HTERT RPE-1 (cell line): ENCODE data around the gene PC.
"Not testable (repeated sequence)": the region's sequence is repeated elsewhere in the genome, so short reads cannot be mapped to it uniquely, and the experiment has no call there.

Experiments
- in situ Hi-C: fragments of 300-500 bp; cut with MboI; formaldehyde crosslinking; loops from 4 replicates; pipeline ENCODE4 v1.14.3; 2020; ENCODE audit warnings: low sequenced_read_pairs

PC gene

DNA sequence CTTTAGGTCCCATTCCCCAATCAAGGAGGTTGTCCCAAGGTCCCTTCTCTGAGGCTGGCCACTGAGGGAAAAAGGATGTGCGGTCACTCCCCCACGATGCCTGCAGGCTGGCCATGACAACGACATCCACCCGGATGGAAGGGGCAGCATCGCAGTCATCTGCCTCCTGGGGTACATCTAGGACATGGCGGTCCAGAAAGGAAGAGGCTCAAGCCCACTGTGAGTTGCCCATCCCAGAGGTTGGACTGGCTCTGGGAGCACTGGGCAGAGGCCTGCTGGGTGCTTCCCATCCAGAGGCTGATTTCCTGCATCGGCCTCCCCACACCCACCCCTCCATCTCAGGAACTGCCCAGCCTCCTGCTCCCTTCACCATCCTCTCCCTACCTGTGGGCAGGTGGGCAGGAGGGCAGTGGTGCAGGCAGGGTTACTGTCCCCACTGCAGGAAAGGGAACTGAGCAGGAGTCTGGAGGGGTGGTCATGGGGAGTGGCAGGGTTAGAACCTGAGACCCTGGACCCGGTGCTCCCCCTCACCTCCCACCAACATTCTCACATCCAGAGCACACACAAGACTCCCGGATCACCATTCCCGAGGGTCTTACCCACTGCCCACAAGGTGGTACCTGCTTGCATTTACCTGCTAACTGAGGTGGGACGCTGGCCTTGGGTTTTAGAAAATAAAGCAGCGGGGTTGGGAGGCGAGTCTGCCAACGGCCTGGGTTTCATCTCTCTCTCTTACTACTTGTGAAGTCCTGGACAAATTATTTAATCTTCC is 110.5 kb downstream of the PC start:
- in situ Hi-C loops = no loop called here

DNA sequence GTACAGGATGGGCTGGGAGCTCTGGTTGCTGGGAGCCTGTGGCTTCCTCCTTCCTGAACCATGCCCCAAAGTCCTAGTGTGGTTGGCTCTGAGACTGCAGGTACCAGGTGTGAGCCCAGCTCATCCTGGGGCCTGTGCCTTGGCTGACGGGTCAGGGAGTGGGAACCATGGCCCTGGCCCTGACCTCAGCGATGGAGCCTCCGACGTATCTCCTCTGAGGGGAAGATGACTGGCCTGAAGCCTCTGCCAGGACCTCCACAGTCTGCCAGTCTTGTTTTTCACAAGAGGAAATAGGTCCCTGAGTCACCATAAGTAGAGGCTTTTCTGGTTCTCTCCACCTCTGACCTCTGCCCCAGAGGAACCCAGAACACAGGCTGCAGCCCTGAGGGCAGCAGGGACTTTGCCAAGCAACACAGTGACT is 111.5 kb downstream of the PC start:
- in situ Hi-C loops = no loop called here

DNA sequence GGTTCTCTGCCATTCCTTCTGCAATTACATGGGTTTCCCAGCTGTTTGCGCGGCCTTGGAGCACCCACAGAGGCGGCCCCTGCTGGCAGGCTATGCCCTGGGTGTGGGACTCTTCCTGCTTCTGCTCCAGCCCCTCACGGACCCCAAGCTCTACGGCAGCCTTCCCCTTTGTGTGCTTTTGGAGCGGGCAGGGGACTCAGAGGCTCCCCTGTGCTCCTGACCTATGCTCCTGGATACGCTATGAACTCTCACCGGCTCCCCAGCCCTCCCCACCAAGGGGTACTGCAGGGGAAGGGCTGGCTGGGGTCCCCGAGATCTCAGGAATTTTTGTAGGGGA is 112.3 kb downstream of the PC start:
- in situ Hi-C loops = no loop called here

DNA sequence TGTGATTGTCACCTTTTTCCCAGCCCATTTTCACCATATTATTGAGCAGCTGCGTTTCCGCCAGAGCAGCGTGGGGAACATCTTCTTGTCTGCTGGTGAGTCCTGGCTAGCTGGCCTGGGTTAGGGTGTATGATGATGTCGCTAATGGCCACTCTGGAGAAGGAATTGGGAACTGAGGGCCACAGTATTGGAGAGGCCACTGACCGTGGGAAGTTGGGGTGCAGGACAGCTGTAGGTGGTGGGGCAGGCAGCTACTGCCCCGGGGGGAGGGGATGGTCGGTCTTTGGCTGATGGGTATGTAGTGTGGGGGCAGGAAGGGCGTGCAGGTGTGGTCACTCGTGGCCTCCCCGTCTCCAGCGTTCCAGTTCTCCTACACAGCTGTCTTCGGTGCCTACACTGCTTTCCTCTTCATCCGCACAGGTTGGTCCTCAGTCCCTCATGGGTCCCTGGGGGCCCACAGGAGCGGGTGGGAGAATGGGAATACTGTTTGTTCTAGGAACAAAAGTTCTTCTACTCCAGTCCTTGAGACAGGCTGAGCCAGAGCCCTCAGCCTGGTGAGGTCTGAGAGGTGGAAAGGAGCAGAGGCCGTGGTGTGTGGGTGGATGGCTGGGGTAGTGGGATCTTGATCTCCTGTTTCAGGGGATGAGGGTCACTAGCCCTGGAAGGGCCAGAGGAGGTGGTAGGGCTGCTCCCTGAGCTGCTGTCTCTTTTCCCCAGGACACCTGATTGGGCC is 112.9 kb downstream of the PC start:
- in situ Hi-C loops = no loop called here

DNA sequence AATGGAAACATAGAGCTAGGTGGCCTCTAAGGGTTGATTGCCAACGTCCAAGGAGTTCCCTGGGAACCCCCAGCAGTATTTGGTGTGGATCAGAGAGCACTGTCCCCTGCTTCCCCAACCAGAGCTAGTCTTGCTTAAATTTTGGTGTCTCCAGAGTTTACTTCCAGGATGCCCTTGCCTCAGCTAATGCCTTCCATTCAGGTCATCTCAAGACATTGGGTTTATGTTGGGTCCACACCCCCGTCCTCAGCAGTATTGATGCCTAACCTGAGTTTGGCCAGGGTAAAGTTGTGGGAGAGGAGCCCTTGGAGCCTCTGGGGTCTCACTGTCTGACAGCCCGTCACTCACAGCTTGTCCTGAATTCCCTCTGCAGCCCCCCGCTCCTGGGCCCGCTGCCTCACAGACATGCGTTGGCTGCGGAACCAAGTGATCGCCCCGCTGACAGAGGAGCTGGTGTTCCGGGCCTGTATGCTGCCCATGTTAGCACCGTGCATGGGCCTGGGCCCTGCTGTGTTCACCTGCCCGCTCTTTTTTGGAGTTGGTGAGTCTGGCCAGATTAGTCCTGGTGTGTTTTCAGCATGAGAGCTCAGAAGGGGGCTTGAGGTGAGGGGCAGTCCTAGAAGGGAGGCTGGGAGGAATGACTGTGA is 113.6 kb downstream of the PC start:
- in situ Hi-C loops = no loop called here

DNA sequence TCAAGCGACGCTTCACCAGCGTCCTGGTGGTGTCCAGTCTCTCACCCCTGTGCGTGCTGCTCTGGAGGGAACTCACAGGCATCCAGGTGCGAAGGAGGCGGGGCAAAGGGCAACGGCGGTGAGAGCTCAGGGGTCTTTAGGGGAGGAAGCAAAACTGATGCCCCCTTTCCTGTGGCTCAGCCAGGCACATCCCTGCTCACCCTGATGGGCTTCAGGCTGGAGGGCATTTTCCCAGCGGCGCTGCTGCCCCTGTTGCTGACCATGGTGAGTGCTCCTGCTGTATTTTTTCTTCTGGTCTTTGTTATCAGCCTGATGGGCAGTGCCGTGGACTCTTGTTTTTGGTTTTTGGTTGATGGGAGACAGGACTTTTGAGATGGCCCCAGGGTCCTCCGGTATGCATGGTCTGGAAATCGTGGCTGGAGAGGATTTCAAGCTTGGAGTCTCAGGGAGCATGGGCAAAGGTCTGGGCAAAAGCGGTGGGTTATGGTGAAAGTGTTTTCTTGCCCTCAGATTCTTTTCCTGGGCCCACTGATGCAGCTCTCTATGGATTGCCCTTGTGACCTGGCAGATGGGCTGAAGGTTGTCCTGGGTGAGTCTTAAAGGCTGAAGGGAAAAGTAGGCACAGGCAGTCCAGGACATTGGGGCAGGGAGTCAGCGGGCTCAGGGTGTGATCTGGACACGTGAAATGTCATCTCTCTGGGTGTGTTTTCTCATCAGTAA is 114.2 kb downstream of the PC start:
- in situ Hi-C loops = no loop called here

DNA sequence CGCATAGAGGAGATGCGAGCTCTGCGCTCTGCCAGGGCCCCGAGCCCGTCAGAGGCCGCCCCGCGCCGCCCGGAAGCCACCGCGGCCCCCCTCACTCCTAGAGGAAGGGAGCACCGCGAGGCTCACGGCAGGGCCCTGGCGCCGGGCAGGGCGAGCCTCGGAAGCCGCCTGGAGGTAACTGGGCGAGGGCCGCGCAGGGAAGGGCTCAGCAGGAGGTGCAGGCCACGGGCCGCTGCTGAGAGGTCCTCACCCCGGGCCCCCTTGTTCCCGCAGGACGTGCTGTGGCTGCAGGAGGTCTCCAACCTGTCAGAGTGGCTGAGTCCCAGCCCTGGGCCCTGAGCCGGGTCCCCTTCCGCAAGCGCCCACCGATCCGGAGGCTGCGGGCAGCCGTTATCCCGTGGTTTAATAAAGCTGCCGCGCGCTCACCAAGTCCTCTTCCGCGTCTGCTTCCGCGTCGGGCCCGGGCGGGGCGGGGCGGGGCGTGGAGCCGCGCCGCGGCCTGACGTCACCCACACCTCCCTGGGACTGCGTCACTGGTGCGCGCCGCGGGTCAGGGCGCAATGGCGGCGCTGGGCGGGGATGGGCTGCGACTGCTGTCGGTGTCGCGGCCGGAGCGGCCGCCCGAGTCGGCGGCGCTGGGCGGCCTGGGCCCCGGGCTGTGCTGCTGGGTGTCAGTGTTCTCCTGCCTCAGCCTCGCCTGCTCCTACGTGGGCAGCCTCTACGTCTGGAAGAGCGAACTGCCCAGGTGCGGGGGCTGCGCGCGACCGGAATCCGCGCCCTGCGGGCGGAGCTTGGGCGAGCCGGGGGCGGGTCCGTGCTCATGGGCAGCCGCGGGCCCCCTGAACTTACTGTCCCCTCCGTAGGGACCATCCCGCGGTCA is 115.0 kb downstream of the PC start, which contains the start of gene RCE1:
RCE1 (plus strand) TSS at position 546 of the 880 bp plus-strand sequence; CDS start at position 561, 15 bp downstream.
- in situ Hi-C loops = no loop called here

DNA sequence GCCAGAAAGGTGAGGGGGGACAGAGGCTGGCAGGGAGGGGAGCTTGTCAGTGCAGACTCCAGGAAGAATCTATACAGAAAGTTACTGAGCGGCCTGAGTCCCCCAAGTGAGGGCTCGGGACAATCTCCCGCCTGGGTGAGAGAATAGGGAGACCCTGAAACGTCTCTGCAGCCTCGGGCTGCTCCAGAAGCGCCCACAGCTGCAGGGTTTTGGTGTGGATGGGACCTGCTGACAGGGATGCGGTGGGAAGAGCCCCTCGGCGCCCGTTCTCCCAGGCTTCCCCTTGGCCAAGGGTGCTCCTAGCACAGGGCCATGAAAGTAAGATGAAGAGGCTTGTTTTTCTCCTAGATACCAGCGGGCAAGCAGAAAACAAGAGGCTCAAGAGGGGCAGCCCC is 115.7 kb downstream of the PC start:
- in situ Hi-C loops = no loop called here

DNA sequence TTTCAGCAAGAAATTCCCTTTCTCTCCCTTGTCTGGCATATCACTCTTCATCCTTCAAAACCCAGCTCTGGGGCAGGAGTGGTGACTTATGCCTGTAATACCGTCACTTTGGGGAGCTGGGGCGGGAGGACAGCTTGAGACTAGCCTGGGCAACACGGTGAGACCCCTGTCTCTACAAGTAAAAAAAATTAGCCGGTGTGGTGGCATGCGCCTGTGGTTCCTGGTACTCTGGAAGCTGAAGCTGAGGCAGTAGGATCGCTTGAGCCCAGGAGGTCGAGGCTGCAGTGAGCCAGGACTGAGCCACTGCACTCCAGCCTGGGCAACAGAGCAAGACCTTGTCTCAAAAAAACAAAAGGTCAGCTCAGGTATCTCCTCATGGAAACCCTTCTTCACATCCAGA is 116.3 kb downstream of the PC start:
- in situ Hi-C loops = no loop called here

DNA sequence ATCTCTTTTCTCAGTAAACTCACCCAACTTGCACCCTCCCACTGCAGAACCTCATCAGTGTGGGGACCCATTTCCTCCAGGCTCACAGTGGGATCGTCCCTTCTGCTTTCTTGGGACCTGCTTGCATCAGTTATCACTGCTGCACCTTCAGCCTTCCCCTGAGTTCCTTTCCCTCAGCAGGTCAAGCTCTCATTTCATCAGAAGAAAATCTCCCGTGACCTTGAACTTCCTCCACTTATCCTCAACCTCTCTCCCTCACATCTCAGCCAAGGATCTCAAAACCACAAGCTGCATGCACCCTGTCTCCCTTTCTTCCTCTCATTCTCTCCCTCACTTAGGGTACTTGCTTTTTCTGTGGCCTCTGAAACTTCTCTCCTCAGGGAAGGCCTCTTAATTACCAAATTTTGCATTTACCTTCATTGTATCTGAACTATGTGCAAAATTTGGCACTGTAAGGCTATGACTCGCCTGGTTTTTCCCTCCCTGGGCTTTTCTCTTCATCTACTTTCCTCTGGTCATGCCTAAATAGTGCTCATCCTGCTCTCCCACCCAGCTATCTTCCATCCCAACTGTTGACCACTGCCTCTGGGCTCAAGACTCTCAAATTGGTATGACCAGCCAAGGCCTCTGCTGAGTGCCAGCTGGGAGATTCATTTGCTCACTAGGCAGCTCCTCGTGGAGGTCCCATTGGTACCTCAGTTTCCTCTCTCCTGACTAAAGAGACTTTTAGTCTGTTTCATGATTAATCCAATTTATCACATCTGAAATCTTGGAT is 117.7 kb downstream of the PC start:
- in situ Hi-C loops = no loop called here

DNA sequence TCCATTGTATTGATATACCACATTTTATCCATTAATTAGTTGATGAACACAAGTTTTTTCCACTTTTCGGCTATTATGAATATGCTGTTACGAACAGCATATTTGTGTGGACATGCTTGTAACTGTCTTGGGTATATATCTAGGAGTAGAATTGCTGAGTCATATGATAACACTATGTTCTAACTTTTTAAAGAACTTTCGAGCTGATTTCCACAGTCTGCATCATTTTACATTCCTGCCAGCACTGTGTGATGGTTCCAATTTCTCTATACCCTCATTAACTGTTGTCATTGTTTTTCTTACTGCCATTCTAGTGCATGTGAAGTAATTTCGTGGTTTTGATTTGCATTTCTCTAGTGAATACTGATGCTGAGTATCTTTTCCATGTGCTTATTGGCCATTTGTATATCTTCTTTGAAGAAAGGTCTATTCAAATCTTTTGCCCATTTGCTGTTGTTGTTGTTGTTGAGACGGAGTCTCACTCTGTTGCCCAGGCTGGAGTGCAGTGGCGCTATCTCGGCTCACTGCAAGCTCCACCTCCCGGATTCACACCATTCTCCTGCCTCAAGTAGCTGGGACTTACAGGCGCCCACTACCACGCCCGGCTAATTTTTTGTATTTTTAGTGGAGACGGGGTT is 122.3 kb downstream of the PC start:
- in situ Hi-C loops = no loop called here

DNA sequence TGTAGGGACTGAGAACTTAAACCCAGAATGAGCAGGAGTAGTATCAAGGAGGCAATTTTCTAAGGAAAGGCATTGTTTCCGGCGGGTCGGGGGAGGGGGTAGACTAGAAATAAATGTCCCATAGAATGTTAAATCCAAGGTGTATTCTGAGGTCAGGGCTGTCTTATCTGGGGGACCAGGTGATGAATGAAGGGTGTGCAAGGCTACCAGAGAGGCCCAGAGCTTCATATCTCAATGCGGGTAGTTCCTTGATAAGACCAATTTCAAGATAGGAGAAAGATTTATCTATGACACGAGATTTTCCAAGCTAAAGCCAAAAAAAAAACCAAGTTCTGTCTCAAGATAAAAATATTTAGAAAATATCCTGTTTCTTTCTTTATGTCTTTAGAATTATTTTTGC is 123.2 kb downstream of the PC start:
- in situ Hi-C loops = no loop called here

DNA sequence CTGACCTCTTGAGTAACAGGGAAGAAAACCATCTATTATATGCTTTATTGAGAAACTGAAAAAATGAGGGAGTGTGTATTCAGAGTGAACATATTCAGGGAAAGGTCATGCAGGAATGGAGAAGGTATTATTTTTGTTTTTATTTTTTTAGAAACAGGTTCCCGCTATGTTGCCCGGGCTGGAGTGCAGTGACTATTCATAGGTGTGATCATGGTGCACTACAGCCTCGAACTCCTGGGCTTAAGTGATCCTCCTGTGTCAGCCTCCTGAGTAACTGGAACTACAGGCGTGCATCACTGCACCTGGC is 123.7 kb downstream of the PC start:
- in situ Hi-C loops = no loop called here

DNA sequence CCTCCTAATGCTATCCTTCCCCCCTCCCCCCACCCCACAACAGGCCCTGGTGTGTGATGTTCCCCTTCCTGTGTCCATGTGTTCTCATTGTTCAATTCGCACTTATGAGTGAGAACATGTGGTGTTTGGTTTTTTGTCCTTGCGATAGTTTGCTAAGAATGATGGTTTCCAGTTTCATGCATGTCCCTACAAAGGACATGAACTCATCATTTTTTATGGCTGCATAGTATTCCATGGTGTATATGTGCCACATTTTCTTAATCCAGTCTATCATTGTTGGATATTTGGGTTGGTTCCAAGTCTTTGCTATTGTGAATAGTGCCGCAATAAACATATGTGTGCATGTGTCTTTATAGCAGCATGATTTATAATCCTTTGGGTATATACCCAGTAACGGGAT is 133.6 kb downstream of the PC start:
- in situ Hi-C loops = not testable (repeated sequence)

DNA sequence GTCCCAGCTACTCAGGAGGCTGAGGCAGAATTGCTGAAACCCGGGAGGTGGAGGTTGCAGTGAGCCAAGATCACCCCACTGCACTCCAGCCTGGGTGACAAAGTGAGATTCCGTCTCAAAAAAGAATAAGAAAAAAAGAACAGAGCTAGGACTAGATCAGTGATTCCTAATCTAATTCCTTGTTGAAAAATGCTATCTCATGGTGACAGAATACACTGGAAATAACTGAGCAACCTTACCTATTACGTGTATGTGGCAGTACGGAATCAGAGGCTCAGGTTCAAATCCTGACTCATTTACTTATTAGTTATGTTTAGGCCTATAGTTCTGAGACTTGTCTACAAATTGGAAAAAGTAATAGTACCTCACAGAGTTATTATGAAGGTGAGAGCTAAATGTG is 134.5 kb downstream of the PC start:
- in situ Hi-C loops = no loop called here

DNA sequence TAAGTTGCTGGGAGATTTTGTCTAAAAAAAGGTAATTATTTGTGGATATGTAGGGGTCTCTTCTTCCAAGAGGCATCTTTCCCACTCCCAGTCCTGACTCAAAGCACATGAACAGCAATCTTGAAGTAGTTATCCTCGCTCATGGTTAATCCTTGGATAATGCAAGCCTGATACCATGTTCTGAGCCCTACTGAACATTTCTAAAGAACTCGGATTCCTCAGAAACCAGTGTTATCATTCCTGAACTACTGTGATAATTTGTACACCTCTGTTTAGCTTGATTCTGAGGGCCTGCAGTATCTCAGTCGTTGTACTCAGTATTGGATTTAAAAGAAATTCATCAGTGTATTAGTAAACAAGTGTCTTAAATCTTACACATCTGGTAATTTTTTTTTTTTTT is 137.3 kb downstream of the PC start:
- in situ Hi-C loops = no loop called here

DNA sequence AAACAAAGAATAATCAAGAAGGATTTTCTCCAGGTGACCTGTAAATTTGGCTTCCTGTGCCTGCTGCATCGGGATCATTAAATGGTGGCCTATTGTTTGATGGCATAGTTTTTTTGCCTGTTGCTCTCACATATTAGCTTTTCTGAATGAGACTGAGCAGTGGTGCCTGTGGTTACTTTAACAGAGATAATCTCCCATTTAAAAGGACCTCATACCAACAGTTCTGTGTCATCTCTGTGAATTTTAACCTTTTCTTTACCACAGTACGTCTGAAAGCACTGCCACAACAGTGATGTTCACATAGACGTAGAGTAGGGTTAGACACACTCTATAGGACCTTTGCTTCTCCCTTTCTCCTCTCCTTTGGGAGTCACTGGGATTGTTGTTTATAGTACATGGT is 137.8 kb downstream of the PC start:
- in situ Hi-C loops = no loop called here

DNA sequence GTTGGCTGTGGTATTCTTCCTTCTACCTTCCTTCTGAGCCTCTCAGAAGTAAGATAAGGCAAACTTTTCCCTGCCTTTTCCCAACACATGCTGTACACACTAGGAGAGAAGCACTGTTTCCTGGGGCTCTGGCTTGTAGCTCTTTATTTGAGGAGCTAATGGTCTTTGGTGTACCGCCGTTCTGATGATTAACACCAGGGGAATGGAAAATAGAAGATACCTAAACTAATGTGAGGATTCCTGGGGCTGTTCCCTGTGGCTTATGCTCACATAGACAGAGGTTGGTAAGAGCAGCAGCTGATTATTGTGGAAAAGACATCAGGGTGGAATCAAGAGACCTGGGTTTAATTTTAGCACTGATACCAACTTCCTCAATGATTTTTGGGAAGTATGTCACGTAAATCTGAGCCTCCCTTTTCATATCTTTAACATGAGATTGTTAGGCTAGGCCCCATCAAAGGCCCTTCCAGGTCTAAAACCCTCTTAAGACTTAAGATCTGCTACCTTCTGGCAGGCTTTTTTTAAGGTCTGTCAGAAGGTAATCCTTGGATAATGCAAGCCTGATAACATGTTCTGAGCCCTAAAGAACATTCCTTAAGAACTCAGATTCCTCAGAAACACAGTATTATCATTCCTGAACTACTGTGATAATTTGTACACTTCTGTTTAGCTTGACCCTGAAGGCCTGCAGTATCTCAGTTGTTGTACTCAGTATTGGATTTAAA is 139.8 kb downstream of the PC start:
- in situ Hi-C loops = no loop called here

DNA sequence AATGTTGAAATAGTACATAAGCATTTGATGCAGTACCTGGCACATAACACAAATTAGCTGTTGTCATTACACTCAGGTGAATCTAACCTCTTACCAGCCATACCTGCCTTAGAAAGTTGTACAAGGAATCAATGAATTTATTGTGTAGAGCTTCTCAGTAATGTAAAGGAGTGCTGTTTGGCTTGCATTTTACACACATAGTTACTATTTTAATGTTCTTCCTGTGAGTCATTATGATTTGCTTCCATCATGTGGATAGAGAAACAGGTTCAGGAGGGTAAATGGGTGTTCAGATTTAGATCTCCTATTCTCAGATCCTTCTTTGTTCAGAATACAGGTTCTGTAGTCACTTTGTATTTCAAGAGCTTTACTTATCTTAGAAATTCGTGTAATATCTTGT is 142.5 kb downstream of the PC start:
- in situ Hi-C loops = no loop called here
